Astrocyte (in vitro differentiated cells and primary cell): ENCODE data around the gene PUS7.
"Not testable (repeated sequence)": the region's sequence is repeated elsewhere in the genome, so short reads cannot be mapped to it uniquely, and the experiment has no call there.

ENCODE experiments used
- CTCF ChIP-seq: IDR thresholded peaks from 2 replicates; pipeline ENCODE4 v1.5.1; 2011; ENCODE audit warnings: low read depth, mild to moderate bottlenecking, inconsistent platforms, low read length, moderate library complexity; ENCODE audit not compliant: insufficient read depth
- EZH2 ChIP-seq: IDR thresholded peaks from 2 replicates; pipeline ENCODE4 v1.6.1; 2012; ENCODE audit warnings: mild to moderate bottlenecking, low read length, inconsistent platforms; ENCODE audit not compliant: insufficient read depth

GRCh38 chr7:105524423-105524822, 2.4 kb upstream of the PUS7 start:
- TF ChIP-seq CTCF, EZH2: not testable (repeated sequence)
